ENCODE measurements around the gene MVB12A.

MVB12A gene

DNA sequence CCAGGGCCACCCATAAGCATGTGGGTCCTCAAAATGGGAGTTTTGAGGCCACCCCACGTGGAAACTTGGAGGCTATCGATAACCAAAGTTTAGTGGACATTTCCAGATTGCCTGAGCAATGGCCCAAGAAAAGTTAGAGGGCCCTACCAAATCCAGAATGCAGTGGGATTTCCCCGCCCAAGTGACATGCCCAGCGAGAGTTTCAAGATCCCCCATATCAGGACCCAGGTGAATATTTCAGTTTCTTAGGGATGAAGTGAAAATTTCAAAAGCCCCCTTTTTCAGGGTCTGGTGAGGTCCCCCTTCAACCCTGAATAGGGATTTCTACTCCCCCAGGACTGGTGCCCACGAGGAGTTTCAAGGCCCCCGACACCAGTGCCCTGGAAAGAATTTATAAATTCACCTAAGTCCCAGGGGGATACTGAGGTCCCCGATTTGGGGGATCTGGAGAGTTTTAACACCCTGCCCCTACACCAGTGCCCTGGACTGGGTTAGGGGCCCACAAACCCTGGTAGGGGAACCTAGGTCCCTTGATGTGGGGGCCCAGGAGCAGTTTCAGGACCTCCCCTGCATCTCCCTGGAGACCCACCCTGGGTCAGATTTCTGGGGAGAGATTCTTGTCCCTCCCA, 15.1 kb upstream of the MVB12A start:
- no peak for DNase-seq (ENCODE audit: low read depth in 3 of 3)

DNA sequence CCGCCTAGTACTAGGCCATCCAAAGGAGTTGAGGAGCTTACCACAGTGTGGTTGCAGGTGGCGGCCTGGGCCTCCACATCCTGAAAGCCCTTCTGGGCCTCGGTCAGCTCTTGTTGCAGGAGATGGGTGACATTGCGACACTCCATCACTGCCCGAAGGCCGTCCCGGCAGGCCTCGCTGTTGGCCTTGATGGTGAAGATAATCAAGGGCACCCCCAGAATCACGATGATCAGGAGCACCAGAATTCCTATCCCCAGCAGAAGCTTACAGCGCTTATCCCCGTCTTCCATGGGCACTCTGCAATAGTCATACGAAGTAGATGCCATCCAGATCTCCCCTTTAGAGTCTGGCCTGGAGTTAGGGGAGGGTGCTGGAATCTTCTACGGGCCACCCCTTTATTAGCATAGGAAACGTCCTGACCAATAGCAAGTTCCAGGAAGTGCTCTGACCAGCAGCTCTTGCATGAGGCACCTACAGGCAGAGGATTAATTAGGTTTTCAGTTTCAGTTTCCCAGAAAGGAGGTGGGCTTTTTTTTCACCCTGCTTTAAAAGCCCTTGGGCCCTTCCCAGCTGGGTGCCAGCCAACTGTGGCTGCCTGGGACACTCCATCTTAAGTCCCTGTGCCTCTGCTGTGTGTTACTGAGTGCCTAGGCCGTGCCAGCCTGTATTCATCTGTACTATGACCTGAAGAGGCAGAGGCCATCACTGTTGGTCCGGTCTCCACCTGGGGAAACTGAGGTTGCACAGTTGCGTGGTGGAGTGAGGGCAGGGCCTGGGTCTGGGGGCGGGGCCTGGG, 14.4 kb upstream of the MVB12A start, which contains the start of gene BST2:
TSS of gene BST2 (minus strand) at position 381 of the 796 bp plus-strand sequence. CDS start at position 326, 55 bp downstream.
- DNase-seq (ENCODE audit: low read depth in 3 of 3), result peak in 1 of 3 donors; percentile 55

DNA sequence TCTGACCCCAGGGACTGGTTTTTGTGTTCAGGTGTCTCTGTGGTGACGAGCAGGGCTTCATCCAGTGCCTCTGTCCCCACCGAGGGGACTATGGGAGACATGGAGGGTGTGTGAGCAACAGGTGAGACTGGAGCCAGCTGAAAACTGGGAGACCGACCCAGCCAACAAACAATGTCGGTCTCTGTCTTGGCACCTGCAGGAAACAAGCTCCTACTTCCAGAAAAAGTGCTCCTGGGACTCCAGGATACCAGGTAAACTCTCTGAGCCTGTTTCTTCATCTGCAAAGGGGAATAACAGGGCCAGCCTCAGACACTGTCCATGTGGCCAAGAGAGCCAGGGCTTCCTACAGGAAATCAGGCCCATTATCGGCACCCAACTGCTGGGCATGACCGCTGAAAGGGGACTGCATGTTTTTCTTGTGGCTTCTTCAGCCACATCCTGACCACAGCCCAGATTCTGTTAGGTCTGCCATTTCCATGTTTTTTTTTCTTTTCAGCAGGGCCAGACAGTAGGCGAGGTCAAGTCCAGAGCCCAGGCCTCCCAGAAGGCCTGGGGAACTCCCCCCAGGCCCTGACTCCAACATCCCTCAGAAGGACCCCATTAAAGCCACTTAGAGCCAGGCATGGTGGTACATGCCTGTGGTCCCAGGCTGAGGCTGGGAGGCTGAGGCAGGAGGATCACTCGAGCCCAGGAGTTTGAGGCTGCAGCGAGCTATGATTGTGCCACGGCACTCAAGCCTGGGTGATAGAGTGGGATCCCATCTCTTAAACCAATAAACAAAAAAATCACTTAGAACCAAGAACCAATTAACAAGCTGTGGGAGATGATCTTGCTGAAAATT, 13.6 kb upstream of the MVB12A start:
- no peak for DNase-seq (ENCODE audit: low read depth in 3 of 3)

DNA sequence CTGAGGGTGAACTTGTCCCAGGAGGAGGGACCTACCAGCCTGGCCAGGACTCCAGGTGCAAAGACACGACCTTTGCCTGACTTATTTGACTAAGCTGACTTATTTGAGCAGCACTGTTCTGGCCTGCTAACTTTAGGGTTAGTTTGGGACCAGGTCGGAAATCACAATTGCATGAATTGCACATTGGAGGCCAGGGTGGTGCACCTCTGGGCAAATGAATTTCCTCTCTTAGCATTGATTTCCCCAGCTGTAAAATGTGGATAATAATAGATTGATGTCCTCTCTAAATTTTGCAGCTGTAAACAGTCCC, 13.0 kb upstream of the MVB12A start:
- DNase-seq (ENCODE audit: low read depth in 3 of 3), result no peak

DNA sequence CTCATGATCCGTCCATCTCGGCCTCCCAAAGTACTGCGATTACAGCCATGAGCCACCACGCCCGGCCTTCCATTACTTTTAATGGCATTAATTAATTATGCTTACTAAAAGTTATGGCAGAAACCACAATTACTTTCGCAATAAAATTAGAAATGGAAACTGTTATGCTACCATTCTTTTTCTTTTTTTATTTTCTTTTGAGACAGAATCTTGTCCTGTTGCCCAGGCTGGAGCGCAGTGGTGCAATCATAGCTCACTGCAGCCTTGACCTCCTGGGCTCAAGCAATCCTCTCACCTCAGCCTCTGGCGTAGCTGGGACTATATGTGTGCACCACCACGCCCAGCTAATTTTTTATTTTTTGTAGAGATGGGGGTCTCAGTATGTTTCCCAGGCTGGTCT, 9.9 kb upstream of the MVB12A start:
- no peak for DNase-seq (ENCODE audit: low read depth in 3 of 3)

DNA sequence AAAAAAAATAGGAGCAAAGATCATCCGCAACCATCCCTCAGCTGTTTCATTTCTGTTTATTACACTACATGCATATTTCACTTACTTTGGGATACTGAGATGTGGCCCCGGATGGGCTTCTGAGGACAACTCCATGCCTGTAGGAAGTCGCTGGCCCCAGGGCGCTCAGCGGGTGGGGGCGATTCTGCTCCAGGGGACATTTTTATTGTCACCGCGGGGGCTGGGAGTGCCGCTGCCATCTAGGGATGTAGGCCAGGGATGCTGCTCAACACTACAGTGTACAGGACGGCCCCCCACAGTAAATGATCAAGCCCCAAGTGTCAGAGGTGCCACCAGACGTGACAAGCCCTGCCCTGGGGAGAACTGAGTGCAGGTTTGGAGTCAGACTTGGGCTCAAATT, 8.0 kb upstream of the MVB12A start:
- no peak for DNase-seq (ENCODE audit: low read depth in 3 of 3)

DNA sequence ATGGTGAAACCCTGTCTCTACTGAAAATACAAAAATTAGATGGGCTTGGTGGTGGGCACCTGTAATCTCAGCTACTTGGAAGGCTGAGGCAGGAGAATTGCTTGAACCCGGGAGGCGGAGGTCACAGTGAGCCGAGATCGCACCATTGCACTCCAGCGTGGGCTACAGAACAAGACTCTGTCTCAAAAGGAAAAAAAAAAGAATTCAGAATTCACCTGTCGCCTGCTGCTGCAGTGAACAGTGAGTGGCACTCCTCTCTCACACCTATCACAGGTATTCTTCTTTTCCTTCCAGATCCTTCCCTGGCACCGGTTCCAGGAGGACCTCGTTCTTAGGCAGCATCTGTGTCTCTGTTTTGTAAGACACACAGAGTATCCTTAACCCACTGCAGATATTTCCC, 5.8 kb upstream of the MVB12A start:
- DNase-seq (ENCODE audit: low read depth in 3 of 3), result no peak

DNA sequence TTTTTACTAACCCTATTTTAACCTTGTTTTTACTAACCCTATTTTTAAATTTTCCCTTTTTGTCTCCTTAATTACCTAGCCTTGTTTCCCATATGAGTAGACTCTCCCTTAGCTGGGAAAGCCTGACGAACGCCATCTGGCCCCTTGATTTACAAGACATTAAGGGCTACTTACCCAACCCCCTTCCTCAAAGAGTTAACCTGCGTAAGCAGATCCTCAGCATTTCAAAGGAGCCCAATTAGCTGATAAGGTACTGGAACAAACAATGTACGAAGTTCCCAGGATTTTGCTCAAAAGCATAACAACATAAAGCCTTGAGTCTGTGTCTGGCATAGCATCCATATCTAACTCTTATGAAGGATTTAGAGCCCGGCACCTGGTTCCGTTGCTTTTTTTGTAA, 4.7 kb upstream of the MVB12A start:
- DNase-seq (ENCODE audit: low read depth in 3 of 3), result no peak

DNA sequence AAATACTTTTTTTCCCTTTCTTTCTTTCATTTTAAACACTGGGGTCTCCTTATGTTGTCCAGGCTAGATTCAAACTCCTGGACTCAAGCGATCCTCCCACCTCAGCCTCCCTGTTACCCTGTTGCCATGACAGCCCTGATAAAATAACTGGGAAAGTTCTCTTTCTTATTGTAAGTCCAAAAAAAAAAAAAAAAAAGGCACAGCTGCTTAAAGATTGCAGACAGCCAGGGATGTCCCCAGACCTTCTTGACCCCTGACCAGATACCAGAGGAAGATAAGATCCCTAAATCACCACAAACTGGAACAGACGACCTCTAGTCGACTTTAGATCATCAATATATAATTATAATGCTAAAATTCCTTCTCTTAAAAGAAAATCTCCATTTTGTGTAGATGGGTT, 1.1 kb upstream of the MVB12A start:
- no peak for DNase-seq (ENCODE audit: low read depth in 3 of 3)

DNA sequence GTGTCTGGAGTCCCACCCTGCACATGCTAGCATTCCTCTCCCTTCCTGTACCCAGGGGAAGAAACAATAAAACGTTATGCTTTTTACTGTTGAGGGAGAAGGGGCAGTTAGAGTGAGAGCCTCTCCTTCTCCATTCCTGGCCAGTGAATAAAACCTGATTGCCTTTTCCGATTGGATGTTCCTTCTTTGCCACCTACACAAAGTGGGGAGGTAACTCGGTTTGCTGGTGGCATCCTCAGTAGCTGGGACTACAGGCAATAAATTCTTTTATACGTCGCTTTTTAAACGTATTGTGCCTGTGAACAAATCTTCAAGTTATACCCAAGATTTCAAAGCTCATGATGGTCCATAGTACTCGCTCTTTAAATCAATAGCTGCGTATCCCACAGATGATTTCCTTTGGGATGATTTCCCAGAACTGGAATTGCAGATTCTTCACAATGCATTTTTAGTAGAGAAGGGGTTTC, 660 bp upstream of the MVB12A start:
- no peak for DNase-seq (ENCODE audit: low read depth in 3 of 3)

DNA sequence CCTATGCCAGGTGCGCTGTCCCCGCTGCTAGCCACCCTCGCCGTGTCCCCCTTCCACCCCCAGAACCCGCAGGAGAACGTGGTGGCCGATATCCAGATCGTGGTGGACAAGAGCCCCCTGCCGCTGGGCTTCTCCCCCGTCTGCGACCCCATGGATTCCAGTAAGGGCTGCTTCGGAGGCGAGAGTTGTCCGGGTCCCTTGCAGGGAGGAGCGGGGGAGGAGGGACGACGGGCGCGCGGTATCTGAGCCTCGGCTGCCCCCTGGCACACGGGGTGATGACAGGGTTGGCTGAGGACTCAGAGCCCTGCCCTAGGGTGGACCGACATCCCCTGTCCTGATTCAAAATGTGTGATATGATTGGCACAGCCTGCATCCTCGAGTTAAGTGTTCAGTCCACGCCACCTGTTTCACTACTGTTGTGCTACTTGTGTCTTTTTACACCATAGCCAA, 653 bp downstream of the MVB12A start:
- DNase-seq (ENCODE audit: low read depth in 3 of 3), result no peak

DNA sequence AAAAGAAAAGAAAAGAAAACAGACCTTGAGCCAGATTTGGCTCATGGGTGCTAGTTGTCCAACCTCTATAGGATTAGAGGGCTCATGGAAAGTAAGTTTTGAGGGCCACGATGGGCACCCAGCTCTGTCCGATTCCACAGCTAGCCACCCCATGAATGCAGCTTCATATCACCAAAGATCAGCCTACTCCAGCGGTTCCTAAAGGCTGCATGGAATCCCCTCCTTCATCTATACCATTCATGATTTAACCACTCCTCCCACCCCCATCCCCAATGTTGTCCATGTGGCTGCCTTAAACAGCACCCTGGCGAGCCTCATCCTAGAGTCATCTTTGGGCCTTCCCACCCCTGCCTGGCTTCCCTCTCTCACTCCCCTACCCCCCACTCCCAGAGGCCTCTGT, 2.1 kb downstream of the MVB12A start:
- no peak for DNase-seq (ENCODE audit: low read depth in 3 of 3)

DNA sequence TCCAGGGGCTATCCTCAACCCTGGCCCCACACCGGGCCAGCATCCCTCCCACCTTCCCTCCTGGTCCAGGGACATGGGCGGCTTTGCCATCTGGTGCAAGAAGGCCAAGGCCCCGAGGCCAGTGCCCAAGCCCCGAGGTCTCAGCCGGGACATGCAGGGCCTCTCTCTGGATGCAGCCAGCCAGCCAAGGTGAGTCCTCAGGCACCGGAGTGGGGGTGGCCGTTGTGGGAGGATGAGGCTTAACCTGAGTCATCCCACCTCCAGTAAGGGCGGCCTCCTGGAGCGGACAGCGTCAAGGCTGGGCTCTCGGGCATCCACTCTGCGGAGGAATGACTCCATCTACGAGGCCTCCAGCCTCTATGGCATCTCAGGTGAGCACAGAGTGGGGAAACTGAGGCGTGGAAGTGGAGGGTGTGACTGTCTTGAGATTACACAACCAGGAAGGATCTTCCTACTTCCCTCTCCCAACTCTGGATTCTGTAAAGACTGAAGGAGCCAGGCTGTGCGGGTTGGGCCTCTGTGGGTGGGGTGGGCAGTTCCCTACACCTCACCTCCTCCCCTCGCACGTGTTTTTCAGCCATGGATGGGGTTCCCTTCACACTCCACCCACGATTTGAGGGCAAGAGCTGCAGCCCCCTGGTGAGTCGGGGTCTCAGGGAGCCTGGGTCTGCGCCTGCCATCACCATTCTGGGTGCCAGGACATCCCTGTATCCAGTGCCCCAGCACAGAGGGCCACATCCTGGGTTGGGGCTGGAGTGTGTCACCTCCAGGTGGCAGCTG, 3.8 kb downstream of the MVB12A start:
- no peak for DNase-seq (ENCODE audit: low read depth in 3 of 3)

DNA sequence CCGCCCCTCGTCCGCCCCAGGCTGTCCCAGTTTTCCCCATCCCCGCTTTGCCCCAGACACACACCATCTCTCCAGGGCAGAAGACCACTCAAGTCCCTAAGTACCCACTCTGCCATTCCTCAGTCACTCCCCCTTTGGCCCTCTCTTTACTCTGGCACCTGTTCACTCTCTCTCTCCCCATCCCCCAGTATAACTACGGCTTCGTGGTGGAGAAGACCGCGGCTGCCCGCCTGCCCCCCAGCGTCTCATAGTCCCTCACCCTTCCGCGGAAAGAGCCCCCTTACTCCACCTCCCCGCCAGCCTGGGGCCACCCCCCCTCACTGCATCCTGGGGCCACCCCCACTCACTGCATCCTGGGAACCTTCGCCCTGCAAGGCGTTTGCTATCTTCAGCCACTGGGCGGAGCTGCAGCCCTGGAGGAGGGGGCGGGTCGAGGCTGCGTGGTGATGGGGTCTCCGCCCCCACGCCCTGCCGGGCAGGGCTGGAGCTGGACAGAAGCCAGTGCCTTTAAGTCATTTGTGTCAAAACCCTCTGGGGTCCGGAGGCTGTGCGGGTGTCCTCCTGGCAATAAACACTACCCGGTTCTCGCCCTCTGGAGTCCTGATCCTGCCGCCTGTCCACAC, 5.0 kb downstream of the MVB12A start:
- no peak for DNase-seq (ENCODE audit: low read depth in 3 of 3)

DNA sequence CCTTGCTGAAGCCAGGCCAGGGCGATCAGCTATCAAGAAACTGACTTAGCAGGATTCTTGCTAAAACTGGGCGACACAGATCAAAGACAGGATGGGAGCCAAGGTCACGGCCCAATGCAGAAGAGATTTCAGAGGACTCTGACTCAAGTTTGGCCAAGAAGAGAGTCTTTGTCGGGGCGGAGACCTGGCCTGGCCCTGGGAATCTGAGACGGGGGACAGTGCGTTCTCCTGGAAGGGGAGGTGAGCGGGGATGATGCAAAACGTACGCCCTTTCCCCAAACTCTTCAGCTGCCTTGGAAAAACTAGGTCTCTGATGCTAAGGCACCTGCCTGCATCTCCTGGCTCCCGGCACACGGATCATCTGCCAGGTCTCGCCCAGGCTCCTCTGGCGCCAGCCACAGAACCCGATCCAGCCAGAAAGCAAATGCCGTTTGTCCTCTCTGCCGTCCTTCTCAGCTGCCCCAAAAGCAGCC, 9.8 kb downstream of the MVB12A start:
- no peak for DNase-seq (ENCODE audit: low read depth in 3 of 3)

DNA sequence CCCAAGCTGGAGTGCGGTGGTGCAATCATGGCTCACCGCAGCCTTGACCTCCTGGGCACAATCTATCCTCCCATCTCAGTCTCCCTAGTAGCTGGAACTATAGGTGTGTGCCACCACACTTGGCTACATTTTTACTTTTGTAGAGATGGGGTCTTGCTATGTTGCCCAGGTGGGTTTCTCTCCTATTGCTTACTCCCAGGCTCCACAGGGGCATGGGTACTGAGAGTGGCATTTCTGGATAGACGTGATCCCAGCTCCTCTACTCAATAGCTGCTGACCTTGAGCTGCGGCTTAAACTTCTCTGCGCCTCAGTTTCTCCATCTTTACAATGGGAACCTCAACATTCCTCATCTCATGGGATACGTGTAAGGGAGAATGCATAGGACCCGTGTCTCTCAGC, 11.6 kb downstream of the MVB12A start:
- no peak for DNase-seq (ENCODE audit: low read depth in 3 of 3)

DNA sequence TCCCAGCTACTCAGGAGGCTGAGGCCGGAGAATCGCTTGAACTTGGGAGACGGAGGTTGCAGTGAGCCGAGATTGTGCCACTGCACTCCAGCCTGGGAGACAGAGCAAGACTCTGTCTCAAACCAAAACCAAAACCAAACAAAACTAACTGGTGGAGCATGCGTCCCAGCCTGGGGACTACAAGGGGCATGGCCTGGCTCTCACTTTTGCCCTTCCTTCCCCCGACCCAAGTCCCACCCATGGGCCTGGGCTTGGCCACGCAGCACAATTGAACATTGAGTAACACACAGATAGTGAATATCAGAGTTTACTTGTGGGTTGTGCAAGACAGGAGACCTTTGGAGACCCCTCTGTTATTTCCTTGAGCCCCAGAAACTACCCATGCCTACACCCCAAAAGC, 15.4 kb downstream of the MVB12A start:
- no peak for DNase-seq (ENCODE audit: low read depth in 3 of 3)

DNA sequence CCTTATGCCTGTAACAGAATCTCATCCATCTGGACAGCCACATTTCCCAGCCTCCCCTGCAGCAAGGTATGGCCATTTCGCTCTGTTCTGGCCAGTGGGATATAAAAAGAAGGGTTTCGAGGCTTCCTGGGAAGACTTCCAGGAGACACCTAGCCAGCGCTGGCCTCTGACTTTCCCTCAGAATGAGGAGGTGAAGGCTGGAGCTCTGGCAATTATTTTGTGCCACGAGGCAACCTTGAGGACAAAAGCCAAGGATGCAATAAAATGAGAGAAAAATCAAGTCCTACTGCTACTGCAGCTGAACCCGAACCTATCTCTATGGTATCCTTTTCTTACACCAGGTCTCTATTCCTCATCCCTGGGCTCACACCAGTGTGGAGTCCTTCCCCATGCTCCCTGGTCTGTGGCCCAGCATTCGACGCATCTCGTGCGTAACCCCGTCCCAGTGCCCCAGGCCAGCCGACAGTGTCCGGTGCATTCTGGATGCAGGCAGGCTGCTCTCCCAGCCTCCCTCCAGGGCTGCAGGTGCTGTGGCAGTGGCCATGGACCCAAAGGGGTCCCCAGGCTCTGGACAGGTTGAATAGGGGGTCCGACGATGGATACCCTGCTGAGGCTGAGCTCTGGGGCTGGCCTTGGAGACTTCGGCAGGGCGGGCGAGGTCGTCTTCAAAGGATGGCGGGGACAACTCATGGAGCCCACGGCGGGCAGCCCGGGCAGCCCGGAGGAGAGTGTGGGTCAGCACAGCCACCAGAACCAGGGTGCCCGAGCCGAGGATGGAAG, 16.4 kb downstream of the MVB12A start:
- no peak for DNase-seq (ENCODE audit: low read depth in 3 of 3)

DNA sequence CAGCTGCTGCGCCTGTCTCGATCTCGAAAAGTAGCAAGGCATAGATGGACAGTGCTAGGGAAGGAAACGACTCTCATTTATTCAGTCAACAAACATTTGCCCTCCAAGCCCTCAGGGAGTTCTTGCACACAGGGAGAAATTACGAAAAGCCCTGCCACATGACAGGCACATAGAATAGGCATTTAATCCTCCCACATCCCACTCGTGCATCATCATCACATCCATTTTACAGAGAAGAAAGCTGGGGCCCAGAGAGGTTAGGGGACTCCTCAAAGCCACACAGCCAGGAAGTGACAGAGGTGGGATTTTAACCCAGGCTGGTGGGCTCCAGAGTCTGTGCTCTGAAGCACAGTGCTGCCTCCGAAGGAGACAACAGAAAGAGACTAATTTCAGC, 17.0 kb downstream of the MVB12A start:
- DNase-seq (ENCODE audit: low read depth in 3 of 3), result no peak

DNA sequence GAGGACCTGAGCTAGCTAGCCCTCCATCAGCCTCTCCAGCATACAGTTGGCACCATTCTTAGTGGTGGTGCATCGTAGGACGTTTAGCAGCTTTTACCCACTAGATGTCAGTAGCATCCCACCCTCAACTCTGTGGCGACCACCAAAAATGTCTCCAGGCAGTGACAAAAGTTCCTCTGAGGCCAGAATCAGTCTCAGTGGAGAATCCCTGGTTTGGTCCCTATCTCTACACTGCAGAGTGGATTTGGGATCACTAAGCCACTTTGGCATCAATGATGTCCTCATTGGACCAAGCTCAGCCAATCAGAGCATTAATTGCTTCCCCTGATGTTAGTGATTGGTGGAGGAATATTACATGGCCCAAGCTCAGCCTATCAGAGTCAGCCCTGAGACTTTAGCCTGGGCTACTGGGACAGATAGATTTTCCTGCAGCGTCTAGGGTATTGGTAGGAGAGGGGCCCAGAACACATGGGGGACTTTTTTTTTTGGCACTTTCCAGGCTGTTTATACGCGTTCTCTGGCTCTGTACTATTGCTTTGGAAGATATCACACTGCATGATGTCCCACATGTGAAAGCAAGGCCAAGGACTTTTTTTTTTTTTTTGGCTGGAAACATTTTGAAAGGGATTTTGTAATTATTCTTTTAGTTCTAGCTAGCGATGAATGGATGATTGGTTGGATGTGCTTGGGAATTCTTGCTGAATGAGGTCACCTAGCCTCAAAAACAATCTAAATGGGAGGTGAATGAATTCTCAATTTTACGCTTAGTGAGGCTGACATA, 21.6 kb downstream of the MVB12A start:
- DNase-seq (ENCODE audit: low read depth in 3 of 3), result no peak
